ENCODE measurements around the gene SOX10.
A peak's percentile ranks its signal among the peaks of the same experiment; 100 is the strongest.
"Not testable (repeated sequence)": the region's sequence is repeated elsewhere in the genome, so short reads cannot be mapped to it uniquely, and the experiment has no call there.

SOX10 gene

GRCh38 chr22:37959231-37959825 lies 25.0 kb downstream of the SOX10 start:
- DNase-seq: no peak

- no peak for DNase-seq
Observed at GRCh38 chr22:37957232-37957631, 27.1 kb downstream of the SOX10 start.

GRCh38 chr22:37955825-37956397 lies 28.4 kb downstream of the SOX10 start:
- DNase-seq: not testable (repeated sequence)

- no peak for DNase-seq
Observed at GRCh38 chr22:37954686-37955085, 29.7 kb downstream of the SOX10 start.

- peak; percentile 97 for DNase-seq
Observed at GRCh38 chr22:37953437-37954179, 30.7 kb downstream of the SOX10 start, which contains the start of the genes C22orf23 and POLR2F. C22orf23 (minus strand) TSS chr22:37953601; CDS start chr22:37953149, 452 bp downstream. POLR2F (plus strand) TSS chr22:37953699; CDS start chr22:37953788, 89 bp downstream.

GRCh38 chr22:37953062-37953436 lies 31.3 kb downstream of the SOX10 start:
- no peak for DNase-seq

- peak; percentile 3 for DNase-seq
Observed at GRCh38 chr22:37952629-37953028, 31.7 kb downstream of the SOX10 start.

- no peak for DNase-seq
Observed at GRCh38 chr22:37951305-37951704, 33.0 kb downstream of the SOX10 start.

GRCh38 chr22:37947142-37947795 lies 37.1 kb downstream of the SOX10 start:
- not testable (repeated sequence) for DNase-seq

- not testable (repeated sequence) for DNase-seq
Observed at GRCh38 chr22:37944423-37944822, 39.9 kb downstream of the SOX10 start.

GRCh38 chr22:37943825-37944198 lies 40.5 kb downstream of the SOX10 start:
- no peak for DNase-seq

- no peak for DNase-seq
Observed at GRCh38 chr22:37943136-37943824, 41.1 kb downstream of the SOX10 start.

GRCh38 chr22:37942133-37942532 lies 42.2 kb downstream of the SOX10 start:
- DNase-seq: no peak

GRCh38 chr22:37940698-37941376 lies 43.5 kb downstream of the SOX10 start:
- no peak for DNase-seq

GRCh38 chr22:37933711-37934376 lies 50.5 kb downstream of the SOX10 start:
- peak; percentile 79 for DNase-seq

- no peak for DNase-seq
Observed at GRCh38 chr22:37932821-37933578, 51.4 kb downstream of the SOX10 start.

- no peak for DNase-seq
Observed at GRCh38 chr22:37932401-37932800, 52.0 kb downstream of the SOX10 start.

- DNase-seq: no peak
Observed at GRCh38 chr22:37931893-37932389, 52.4 kb downstream of the SOX10 start.

- no peak for DNase-seq
Observed at GRCh38 chr22:37930952-37931440, 53.4 kb downstream of the SOX10 start.

- DNase-seq: peak; percentile 14
Observed at GRCh38 chr22:37930270-37930951, 53.9 kb downstream of the SOX10 start.

All from CD4-positive, alpha-beta T cell treated with Interleukin-12 subunit alpha and Interleukin-12 subunit beta, for 1 hour (primary cell).